ENCODE results near the gene STX16.

DNA sequence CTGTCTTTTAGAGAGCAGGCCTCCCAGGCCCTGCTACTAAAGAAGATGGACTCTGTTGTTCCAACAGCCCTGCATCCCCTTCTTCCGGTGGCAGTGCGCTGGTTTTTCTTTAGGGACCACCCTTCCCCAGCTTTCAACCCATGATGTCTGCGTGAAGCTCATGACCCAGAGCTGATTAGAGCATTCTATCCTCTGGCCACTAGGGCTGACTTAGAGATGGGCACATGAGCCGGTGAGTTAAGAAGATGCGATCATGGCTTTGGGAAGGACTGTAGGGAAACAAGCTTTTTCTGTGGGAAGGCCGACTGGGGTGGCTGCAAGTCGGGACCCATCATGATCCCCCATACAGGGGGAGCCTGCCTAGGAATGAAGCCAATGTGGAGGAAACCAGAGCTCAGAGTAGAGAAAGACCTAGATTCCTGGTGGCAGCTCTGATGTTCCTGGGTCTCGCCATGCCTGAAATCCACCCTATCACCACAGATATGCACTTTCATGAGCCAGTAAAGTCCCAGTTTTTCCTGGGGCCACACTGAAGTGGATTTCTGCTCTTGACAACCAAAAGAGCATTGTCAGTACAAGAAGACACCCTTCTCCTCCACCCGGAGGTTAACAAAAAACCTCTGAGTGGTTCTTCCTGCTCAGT, 29.1 kb upstream of the STX16 start:
- TF ChIP-seq, protein P1, sequence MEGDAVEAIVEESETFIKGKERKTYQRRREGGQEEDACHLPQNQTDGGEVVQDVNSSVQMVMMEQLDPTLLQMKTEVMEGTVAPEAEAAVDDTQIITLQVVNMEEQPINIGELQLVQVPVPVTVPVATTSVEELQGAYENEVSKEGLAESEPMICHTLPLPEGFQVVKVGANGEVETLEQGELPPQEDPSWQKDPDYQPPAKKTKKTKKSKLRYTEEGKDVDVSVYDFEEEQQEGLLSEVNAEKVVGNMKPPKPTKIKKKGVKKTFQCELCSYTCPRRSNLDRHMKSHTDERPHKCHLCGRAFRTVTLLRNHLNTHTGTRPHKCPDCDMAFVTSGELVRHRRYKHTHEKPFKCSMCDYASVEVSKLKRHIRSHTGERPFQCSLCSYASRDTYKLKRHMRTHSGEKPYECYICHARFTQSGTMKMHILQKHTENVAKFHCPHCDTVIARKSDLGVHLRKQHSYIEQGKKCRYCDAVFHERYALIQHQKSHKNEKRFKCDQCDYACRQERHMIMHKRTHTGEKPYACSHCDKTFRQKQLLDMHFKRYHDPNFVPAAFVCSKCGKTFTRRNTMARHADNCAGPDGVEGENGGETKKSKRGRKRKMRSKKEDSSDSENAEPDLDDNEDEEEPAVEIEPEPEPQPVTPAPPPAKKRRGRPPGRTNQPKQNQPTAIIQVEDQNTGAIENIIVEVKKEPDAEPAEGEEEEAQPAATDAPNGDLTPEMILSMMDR (IDR thresholded peaks at IDR 0.05): no peak
- TF ChIP-seq EZH2 (IDR thresholded peaks at IDR 0.05; ENCODE audit: borderline replicate concordance, insufficient read depth, low read depth, low read length, poor library complexity, severe bottlenecking): no peak

Data from B cell (primary cell).